ENCODE results near the gene TAB3. TPM values are rescaled to one million over a fixed set of nuclear protein-coding genes. Genes with fewer than 3 reads are reported as not detected.

The TAB3 gene
- total and polyA plus RNA-seq, 9 of the 15 experiments (the other 6 are each of a cell fraction or from before 2014, with no cell fraction given), result 2.4 to 31.1 (median 15.5) TPM

DNA sequence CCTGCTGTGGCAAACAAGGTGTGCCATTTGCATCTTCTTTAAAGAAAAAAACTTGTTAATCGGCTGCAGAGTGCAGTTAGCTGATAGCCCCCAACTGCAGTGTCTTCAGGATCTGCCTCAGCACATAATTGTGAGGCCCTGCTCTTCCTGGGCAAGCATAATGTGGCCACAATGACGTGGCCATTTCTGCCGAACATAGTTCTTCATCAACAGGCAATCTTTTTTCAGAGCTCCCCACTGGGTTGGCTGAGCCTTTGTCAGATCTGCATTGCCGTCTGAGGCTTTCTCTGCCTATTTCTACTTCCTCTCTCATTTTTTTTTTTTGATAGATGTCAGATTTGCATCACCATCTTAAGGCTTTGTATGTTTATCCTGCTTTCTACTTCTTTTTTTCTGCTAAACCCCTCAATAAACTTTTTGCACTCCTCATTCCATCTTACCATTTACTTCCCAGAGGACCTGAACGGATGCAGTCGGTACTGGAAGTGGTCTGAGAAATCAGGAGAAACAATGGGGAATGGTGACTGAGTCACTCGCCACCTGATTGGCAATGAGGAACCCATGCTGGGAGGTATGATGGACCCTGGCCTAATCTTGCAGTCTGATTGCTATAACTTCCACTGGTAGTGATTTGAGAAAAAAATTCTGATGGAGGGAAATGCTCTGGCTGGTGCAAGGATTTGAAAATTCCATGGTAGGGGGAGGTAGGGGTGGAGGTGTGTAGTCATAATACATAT, 21.2 kb upstream of the TAB3 start (continued):
- TF ChIP-seq, protein P1, sequence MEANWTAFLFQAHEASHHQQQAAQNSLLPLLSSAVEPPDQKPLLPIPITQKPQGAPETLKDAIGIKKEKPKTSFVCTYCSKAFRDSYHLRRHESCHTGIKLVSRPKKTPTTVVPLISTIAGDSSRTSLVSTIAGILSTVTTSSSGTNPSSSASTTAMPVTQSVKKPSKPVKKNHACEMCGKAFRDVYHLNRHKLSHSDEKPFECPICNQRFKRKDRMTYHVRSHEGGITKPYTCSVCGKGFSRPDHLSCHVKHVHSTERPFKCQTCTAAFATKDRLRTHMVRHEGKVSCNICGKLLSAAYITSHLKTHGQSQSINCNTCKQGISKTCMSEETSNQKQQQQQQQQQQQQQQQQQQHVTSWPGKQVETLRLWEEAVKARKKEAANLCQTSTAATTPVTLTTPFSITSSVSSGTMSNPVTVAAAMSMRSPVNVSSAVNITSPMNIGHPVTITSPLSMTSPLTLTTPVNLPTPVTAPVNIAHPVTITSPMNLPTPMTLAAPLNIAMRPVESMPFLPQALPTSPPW (CRISPR knock-in tag; IDR thresholded peaks at IDR 0.05), result no peak
- TF ChIP-seq C11orf30 (IDR thresholded peaks at IDR 0.05; ENCODE audit: low read depth), result peak; percentile 72
- no peak for TF ChIP-seq FOXK1 (CRISPR knock-in tag; IDR thresholded peaks at IDR 0.05; ENCODE audit: borderline replicate concordance)
- TF ChIP-seq, protein P2, sequence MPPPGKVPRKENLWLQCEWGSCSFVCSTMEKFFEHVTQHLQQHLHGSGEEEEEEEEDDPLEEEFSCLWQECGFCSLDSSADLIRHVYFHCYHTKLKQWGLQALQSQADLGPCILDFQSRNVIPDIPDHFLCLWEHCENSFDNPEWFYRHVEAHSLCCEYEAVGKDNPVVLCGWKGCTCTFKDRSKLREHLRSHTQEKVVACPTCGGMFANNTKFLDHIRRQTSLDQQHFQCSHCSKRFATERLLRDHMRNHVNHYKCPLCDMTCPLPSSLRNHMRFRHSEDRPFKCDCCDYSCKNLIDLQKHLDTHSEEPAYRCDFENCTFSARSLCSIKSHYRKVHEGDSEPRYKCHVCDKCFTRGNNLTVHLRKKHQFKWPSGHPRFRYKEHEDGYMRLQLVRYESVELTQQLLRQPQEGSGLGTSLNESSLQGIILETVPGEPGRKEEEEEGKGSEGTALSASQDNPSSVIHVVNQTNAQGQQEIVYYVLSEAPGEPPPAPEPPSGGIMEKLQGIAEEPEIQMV (tag; conservative IDR thresholded peaks at IDR 0.05; ENCODE audit: low read depth), result no peak
- TF ChIP-seq, protein P3, sequence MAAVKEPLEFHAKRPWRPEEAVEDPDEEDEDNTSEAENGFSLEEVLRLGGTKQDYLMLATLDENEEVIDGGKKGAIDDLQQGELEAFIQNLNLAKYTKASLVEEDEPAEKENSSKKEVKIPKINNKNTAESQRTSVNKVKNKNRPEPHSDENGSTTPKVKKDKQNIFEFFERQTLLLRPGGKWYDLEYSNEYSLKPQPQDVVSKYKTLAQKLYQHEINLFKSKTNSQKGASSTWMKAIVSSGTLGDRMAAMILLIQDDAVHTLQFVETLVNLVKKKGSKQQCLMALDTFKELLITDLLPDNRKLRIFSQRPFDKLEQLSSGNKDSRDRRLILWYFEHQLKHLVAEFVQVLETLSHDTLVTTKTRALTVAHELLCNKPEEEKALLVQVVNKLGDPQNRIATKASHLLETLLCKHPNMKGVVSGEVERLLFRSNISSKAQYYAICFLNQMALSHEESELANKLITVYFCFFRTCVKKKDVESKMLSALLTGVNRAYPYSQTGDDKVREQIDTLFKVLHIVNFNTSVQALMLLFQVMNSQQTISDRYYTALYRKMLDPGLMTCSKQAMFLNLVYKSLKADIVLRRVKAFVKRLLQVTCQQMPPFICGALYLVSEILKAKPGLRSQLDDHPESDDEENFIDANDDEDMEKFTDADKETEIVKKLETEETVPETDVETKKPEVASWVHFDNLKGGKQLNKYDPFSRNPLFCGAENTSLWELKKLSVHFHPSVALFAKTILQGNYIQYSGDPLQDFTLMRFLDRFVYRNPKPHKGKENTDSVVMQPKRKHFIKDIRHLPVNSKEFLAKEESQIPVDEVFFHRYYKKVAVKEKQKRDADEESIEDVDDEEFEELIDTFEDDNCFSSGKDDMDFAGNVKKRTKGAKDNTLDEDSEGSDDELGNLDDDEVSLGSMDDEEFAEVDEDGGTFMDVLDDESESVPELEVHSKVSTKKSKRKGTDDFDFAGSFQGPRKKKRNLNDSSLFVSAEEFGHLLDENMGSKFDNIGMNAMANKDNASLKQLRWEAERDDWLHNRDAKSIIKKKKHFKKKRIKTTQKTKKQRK (IDR thresholded peaks at IDR 0.05; ENCODE audit: borderline replicate concordance, low read depth, low read length), result no peak
- TF ChIP-seq, protein P4, sequence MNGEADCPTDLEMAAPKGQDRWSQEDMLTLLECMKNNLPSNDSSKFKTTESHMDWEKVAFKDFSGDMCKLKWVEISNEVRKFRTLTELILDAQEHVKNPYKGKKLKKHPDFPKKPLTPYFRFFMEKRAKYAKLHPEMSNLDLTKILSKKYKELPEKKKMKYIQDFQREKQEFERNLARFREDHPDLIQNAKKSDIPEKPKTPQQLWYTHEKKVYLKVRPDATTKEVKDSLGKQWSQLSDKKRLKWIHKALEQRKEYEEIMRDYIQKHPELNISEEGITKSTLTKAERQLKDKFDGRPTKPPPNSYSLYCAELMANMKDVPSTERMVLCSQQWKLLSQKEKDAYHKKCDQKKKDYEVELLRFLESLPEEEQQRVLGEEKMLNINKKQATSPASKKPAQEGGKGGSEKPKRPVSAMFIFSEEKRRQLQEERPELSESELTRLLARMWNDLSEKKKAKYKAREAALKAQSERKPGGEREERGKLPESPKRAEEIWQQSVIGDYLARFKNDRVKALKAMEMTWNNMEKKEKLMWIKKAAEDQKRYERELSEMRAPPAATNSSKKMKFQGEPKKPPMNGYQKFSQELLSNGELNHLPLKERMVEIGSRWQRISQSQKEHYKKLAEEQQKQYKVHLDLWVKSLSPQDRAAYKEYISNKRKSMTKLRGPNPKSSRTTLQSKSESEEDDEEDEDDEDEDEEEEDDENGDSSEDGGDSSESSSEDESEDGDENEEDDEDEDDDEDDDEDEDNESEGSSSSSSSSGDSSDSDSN (IDR thresholded peaks at IDR 0.05; ENCODE audit: borderline replicate concordance in 1 of 2, low read depth in 2 of 2, low read length in 2 of 2), result peak; percentile 87 to 95; a peak in 3 of 4 replicates
- TF ChIP-seq HDAC6 (IDR thresholded peaks at IDR 0.05; ENCODE audit: low read depth, low read length), result no peak
- no peak for TF ChIP-seq TAF15 (IDR thresholded peaks at IDR 0.05; ENCODE audit: low read depth, low read length)
- TF ChIP-seq SMARCA5 (IDR thresholded peaks at IDR 0.05), result no peak
- TF ChIP-seq POLR2H (tag; IDR thresholded peaks at IDR 0.05; ENCODE audit: low read depth), result no peak
- no peak for TF ChIP-seq CBX3 (IDR thresholded peaks at IDR 0.05; ENCODE audit: borderline replicate concordance in 1 of 2, low read length in 2 of 2)
- TF ChIP-seq, protein P5, sequence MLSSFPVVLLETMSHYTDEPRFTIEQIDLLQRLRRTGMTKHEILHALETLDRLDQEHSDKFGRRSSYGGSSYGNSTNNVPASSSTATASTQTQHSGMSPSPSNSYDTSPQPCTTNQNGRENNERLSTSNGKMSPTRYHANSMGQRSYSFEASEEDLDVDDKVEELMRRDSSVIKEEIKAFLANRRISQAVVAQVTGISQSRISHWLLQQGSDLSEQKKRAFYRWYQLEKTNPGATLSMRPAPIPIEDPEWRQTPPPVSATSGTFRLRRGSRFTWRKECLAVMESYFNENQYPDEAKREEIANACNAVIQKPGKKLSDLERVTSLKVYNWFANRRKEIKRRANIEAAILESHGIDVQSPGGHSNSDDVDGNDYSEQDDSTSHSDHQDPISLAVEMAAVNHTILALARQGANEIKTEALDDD (IDR thresholded peaks at IDR 0.05), result no peak
- TF ChIP-seq ZFP30 (CRISPR knock-in tag; IDR thresholded peaks at IDR 0.05; ENCODE audit: borderline replicate concordance), result no peak
- TF ChIP-seq SIRT6 (IDR thresholded peaks at IDR 0.05; ENCODE audit: low read depth, low read length), result no peak
- no peak for TF ChIP-seq LARP7 (IDR thresholded peaks at IDR 0.05)
- TF ChIP-seq ZNF239 (CRISPR knock-in tag; IDR thresholded peaks at IDR 0.05), result no peak
- no peak for TF ChIP-seq CHD2 (IDR thresholded peaks at IDR 0.05; ENCODE audit: low read depth, low read length)
- no peak for TF ChIP-seq BCOR (IDR thresholded peaks at IDR 0.05)
- no peak for TF ChIP-seq ZEB2 (IDR thresholded peaks at IDR 0.05)
